ENCODE measurements around the gene PYM1.

Gene PYM1

DNA sequence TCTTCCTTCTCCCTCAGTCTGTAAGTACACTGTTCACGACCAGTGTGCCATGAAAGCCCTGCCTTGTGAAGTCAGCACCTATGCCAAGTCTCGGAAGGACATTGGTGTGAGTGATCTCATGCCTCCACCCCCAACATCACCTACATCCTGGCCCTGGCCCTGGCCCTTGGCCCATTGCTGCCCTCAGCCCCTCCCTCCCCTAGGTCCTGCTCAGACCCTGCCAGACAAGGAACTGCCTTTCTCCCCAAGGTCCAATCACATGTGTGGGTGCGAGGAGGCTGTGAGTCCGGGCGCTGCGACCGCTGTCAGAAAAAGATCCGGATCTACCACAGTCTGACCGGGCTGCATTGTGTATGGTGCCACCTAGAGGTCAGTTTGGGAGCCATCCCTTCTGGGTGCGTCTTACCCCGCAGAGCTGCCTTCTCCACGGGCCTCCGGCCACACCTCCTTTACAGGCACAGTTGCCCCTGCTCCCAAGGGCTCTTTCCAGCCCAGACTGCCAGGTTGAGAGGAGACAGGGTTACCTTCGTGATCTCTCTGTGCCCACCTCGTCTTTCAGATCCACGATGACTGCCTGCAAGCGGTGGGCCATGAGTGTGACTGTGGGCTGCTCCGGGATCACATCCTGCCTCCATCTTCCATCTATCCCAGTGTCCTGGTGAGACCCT lies 12.5 kb upstream of the PYM1 start:
- no peak overlapping the region for H3K4me3 ChIP-seq (ENCODE audit: low read length)
- TF ChIP-seq, protein P1, sequence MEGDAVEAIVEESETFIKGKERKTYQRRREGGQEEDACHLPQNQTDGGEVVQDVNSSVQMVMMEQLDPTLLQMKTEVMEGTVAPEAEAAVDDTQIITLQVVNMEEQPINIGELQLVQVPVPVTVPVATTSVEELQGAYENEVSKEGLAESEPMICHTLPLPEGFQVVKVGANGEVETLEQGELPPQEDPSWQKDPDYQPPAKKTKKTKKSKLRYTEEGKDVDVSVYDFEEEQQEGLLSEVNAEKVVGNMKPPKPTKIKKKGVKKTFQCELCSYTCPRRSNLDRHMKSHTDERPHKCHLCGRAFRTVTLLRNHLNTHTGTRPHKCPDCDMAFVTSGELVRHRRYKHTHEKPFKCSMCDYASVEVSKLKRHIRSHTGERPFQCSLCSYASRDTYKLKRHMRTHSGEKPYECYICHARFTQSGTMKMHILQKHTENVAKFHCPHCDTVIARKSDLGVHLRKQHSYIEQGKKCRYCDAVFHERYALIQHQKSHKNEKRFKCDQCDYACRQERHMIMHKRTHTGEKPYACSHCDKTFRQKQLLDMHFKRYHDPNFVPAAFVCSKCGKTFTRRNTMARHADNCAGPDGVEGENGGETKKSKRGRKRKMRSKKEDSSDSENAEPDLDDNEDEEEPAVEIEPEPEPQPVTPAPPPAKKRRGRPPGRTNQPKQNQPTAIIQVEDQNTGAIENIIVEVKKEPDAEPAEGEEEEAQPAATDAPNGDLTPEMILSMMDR (conservative IDR thresholded peaks at IDR 0.05; ENCODE audit: low read length), result peak; percentile 94
- DNase-seq (ENCODE audit: low read depth), result peak; percentile 80

DNA sequence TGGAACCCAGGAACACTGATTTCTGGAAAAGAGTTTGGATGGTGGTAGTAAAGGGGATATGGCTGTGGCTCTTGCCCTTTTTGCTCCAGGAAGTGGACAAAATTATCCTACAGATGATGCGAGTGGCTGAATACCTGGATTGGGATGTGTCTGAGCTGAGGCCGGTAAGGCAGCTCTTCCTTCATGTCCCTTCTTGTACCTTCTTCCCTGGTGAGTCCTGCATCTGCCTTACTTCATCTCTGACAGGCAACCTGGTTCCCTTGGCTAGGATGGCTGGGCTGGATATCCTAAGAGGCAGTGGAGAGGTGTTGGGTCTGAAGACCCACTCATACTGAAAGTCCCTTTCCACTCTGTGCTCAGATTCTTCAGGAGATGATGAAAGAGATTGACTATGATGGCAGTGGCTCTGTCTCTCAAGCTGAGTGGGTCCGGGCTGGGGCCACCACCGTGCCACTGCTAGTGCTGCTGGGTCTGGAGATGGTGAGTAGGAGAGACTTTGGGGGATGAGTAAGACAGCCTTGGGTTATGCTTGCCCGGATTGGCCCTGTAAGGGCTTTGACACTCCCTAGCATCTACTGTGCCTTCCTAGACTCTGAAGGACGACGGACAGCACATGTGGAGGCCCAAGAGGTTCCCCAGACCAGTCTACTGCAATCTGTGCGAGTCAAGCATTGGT lies 11.3 kb upstream of the PYM1 start:
- TF ChIP-seq, protein P1 (conservative IDR thresholded peaks at IDR 0.05; ENCODE audit: low read length), result no peak
- DNase-seq (ENCODE audit: low read depth), result no peak

DNA sequence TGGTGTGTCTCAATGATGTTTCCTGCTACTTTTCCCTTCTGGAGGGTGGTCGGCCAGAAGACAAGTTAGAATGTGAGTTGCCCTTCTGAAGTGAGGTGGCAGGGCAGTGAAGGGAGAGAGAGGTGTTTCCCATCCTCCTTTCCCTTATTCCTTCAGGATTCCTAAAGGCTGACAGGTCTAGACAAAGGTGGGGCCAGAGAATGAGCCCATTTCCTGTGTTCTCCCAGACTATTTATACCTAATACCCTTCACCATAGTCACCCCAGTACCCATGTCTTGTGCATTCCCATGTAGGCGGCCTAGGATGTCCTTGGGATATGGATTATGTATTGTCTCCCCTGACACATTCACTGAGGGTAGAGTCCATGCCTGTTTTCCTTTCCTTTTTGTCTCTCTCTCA lies 10.3 kb upstream of the PYM1 start:
- DNase-seq (ENCODE audit: low read depth), result peak; percentile 18
- H3K4me3 ChIP-seq (ENCODE audit: low read length), result no peak overlapping the region
- TF ChIP-seq, protein P1 (conservative IDR thresholded peaks at IDR 0.05; ENCODE audit: low read length), result no peak

More for the DNA sequence above, 11.3 kb upstream of the PYM1 start:
- no peak overlapping the region for H3K4me3 ChIP-seq (ENCODE audit: low read length)

DNA sequence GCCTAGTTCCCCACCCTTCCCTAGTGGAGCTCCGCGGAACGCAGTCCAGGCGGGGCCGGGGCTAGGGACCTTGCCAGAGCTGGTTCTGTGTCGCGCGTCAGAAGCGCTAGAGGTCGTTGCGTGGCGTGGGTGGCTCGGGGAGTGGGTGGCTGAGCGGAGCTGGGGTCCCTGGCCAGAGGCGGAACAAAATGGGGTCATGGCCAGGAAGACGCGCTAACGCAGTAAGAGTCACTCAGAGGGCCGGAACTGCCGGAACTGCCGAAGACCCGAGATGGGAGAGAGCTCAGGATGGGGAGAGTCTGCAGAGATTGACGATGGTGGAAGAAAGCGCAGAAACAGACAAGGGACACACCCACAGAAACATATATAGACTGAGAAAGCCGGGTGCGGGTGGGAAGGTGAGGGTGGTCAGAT lies 8.1 kb upstream of the PYM1 start:
- peak overlapping the region; percentile 29 for H3K4me3 ChIP-seq (ENCODE audit: low read length)
- TF ChIP-seq, protein P1 (conservative IDR thresholded peaks at IDR 0.05; ENCODE audit: low read length), result no peak
- no peak for DNase-seq (ENCODE audit: low read depth)

DNA sequence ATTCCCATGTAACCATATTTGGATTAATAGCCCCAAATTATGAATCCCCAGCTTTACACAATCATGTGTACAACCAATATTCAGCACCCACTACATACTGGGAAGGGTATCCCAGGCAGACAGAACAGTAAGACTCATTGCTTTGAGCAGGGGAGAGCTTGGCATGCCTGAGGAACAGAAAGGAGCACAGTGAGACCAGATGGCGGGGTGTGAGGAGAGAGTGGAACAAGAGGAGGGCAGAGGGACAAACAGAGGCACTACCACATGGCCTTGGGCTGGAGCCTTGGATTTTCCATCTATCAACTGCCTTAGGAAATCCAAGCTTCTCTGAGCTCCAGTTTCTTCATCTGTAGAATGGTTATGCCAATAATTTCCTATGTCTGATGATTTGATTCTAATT lies 7.1 kb upstream of the PYM1 start:
- no peak for DNase-seq (ENCODE audit: low read depth)
- TF ChIP-seq, protein P1 (conservative IDR thresholded peaks at IDR 0.05; ENCODE audit: low read length), result no peak

DNA sequence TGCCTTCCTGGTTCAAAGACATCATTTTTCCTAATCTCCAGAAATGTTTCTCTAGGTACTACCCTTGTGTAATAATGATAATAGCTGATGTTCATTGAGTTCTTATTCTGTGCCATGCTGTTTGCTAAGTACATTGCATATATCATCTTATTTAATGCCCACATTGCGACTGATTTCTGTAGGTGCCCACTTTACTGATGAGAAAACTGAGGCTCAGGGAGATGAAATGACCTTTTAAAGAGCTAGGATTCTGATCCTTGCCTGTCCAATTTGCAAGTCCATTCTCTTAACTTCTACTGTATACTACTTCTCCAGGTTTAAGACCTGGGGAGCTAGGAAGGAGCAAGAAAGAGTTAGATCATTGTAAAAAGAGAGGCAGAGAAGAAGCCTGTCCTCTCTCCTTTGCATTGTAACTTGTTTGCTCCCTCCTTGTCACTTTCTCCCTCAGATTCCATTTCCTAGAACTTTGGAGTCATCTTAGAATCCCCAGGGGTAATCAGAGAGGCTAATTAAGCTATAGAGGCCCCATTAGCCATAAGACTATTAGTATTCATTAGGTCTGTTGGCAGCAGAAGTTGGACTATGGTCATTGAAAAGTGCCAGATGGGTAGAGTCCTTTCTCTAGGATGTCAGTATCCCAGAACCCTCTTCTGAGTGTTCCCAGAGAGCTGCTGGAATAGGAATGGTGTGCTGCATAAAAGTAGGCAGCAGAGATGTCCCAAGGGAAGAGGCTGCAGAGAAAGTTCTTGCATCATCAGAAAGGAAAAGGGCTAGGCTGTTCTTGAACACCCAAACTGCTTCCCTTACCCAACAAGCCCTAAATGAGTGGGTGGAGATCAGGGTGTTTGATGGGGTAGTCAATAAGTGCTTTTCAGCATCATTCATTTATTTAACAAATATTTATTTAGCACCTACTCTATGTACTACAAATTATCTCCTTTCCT lies 6.4 kb upstream of the PYM1 start:
- TF ChIP-seq, protein P1 (conservative IDR thresholded peaks at IDR 0.05; ENCODE audit: low read length), result no peak
- no peak overlapping the region; the same call in 1 of the 2 replicates for H3K4me3 ChIP-seq (ENCODE audit: low read length)
- DNase-seq (ENCODE audit: low read depth), result peak; percentile 55

More for the DNA sequence above, 7.1 kb upstream of the PYM1 start:
- H3K4me3 ChIP-seq (ENCODE audit: low read length), result no peak overlapping the region
